Mammary epithelial cell (primary cell): ENCODE data around the gene CTSV.
"Not testable (repeated sequence)": the region's sequence is repeated elsewhere in the genome, so short reads cannot be mapped to it uniquely, and the experiment has no call there.

ENCODE experiments used
- EZH2 ChIP-seq: IDR thresholded peaks from 2 replicates; pipeline ENCODE4 v1.6.1; 2012; ENCODE audit warnings: low read length, inconsistent platforms, borderline replicate concordance
- TF ChIP-seq, protein P1 (sequence below), 2 donors: IDR thresholded peaks in 1 of 2; conservative IDR thresholded peaks in 1 of 2; 2 replicates each; pipeline ENCODE4 v1.5.1; 2011 to 2012; ENCODE audit warnings: inconsistent platforms in 2 of 2, low read length in 2 of 2, mild to moderate bottlenecking in 2 of 2, control low read depth in 1 of 2, low read depth in 1 of 2; ENCODE audit not compliant: insufficient read depth in 1 of 2; ENCODE audit errors: extremely low read depth in 1 of 2

DNA sequence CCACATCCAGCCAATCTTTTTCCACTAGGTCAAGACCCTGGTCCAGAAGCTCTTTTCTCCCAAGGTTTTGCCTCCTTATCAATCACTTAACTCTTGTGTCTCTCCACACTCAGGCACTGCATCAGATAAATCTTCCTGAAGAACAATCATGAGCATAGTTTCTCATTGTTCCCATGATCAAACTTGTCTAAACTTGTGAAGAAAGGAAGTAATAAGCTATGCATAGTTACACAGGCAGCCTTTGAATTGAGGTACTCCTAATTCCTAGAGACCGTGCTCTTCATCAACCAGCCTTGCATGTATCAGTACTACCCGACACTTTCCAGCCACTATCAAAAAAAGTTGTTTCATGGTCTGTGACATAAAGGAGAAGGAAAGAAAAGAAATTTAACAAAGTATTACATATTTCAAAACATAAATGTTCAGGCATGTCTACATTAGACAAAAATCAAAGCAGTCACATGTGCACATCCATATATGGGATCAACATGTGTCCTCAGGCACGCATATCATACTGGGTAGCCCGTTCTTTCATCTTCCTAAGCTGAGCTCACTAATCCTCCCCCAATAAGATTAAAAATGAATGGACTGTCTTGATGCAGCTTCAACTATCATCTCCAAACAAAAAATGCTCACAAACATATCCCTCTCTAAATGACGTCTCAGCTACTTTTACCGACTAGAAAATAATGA, 41.8 kb downstream of the CTSV start:
- TF ChIP-seq, protein P1, sequence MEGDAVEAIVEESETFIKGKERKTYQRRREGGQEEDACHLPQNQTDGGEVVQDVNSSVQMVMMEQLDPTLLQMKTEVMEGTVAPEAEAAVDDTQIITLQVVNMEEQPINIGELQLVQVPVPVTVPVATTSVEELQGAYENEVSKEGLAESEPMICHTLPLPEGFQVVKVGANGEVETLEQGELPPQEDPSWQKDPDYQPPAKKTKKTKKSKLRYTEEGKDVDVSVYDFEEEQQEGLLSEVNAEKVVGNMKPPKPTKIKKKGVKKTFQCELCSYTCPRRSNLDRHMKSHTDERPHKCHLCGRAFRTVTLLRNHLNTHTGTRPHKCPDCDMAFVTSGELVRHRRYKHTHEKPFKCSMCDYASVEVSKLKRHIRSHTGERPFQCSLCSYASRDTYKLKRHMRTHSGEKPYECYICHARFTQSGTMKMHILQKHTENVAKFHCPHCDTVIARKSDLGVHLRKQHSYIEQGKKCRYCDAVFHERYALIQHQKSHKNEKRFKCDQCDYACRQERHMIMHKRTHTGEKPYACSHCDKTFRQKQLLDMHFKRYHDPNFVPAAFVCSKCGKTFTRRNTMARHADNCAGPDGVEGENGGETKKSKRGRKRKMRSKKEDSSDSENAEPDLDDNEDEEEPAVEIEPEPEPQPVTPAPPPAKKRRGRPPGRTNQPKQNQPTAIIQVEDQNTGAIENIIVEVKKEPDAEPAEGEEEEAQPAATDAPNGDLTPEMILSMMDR (conservative IDR thresholded peaks at IDR 0.05 in 1 of 2, IDR thresholded peaks at IDR 0.05 in 1 of 2; ENCODE audit: extremely low read depth in 1 of 2, insufficient read depth in 1 of 2, low read depth in 1 of 2, low read length in 2 of 2), result not testable (repeated sequence)
- TF ChIP-seq EZH2, result not testable (repeated sequence)
